Subcutaneous adipose tissue (tissue), 4 donors: ENCODE data around the gene HDAC8. TPM values are rescaled to one million over a fixed set of nuclear protein-coding genes. Genes with fewer than 3 reads are reported as not detected.

Experiments used
- CTCF ChIP-seq: fragments of 450-650 bp; IDR thresholded peaks from one replicate; pipeline ENCODE4 v1.5.1; 2016; ENCODE audit warnings: low read depth, mild to moderate bottlenecking, control low read depth, antibody characterized with exemption, moderate library complexity
- total RNA-seq, 4 donors: library from RNA; depleted of rRNA; stranded (reverse); fragments of >200 nt; gene quantifications; one replicate each; pipeline ENCODE4 v1.1.0, GENCODE V29; 2016

HDAC8 gene
- total RNA-seq, 4 donors from 2014 or later = 26.2 to 34.0 (median 31.5) TPM

- no peak for TF ChIP-seq CTCF
Measured at GRCh38 chrX:72604112-72604511, 31.5 kb upstream of the HDAC8 start.

GRCh38 chrX:72584163-72584562 is 11.5 kb upstream of the HDAC8 start:
- no peak for TF ChIP-seq CTCF

DNA sequence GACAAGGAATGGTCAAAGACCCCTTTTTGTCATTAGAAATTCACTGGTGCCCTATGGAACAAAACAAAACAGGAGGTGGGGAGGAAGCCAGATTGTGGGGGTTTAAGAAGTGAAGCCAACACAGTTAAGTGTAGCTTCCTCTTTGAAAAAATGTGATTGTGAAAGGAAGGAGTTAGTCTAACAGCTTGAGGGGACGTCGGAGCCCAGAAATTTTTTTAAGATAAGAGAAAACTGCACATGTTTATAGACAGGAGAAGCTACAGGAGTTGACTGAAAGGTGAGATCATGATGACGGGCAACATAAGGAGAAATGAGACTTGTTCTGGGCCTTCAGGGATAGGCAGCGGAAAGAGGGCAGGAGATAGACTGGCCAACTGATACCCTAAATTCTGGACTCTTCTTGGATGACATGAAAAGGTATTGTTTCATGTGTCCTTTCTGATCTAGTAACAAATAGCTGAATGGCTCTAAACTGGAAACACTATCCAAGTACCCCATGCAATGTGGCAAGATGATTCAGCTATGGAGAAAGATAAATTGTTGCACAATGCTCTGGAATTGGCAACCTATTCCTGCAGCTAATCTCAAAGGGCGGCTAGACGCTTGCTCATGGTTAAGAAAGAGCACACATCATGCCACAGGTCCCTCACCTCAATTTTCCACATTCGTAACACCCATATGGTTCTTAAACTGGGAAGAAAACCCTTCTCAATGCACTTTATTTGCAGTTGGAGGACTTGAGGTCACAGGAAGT is 3.7 kb upstream of the HDAC8 start:
- TF ChIP-seq CTCF = no peak

GRCh38 chrX:72573158-72573511 is 492 bp upstream of the HDAC8 start:
- TF ChIP-seq CTCF = no peak

DNA sequence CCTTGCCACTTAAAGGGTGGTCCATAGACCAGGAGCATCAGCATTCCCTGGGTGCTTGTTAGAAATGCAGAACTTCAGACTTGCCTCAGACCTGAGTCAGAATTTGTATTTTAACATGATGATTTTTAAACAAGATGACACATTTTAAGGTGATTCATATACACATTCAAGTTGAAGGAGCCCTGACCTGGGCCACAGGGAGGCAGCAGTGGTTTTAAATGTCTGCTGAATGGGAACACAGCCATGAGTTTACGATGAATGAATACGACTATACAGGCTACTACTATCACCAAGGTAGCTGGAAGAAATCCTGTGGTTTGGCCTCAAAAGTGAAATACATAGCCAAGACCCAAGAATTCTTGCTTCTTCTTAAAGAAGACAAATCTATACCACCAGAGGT is 2.9 kb downstream of the HDAC8 start:
- TF ChIP-seq CTCF = no peak

- TF ChIP-seq CTCF = no peak
Measured at GRCh38 chrX:72568406-72569092, 4.1 kb downstream of the HDAC8 start.

GRCh38 chrX:72566448-72566847 is 6.2 kb downstream of the HDAC8 start:
- no peak for TF ChIP-seq CTCF
